Activated CD8-positive, alpha-beta memory T cell treated with anti-CD3 and anti-CD28 coated beads for 1 hour (primary cell): ENCODE data around the gene FMNL1.

Experiments
- DNase-seq, 2 donors: peaks; one replicate each; pipeline ENCODE4 v3.0.0-alpha.2; 2020; ENCODE audit warnings: low read depth in 1 of 2; ENCODE audit errors: extremely low read depth in 1 of 2

Gene FMNL1

DNA sequence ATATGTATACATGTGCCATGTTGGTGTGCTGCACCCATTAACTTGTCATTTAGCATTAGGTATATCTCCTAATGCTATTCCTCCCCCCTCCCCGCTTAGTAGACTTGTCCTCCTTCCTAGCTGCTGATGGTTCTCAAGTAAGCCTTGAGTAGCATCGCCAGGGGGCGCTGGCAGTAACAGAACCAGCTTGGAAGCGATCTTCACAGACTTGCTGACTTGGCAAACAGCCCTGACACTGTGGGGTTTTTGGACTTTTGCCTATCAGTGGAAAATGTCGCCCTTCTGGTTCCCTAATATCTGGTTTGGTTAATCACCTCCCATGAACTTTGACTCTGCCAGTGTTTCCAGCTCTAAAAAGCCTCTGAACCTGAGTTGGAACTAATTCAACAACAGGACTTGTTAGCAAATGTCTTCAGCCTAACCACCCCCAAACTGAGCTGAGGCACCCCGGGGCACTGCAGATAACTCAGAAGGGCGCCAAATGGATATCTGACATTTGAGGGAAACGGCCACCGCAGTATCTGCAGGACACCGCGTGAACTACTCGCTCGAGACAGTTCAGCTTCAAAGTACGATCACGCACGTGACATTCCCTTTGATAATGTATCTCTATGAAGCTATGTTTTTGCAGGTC, 55.6 kb downstream of the FMNL1 start:
- DNase-seq = peak; percentile 74 to 85

DNA sequence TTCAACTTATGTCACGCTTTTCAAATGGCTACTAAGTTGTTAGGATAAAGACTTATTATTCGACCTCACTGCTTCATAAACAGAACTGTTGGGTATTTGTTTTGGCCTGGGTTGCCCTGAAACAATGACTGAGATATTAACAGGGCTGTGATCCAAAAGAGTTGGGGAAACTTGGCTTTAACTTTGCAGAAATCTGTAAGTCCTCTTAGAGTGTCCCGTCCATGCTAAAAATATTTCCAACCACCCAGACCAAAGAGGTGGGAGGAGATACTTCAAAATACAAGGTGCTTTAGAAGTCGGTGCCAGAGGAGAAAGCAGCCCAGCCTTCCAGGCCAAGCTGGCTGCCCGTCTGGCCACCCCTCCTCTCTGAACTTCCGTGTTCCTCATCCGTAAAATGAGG, 56.3 kb downstream of the FMNL1 start:
- no peak for DNase-seq

DNA sequence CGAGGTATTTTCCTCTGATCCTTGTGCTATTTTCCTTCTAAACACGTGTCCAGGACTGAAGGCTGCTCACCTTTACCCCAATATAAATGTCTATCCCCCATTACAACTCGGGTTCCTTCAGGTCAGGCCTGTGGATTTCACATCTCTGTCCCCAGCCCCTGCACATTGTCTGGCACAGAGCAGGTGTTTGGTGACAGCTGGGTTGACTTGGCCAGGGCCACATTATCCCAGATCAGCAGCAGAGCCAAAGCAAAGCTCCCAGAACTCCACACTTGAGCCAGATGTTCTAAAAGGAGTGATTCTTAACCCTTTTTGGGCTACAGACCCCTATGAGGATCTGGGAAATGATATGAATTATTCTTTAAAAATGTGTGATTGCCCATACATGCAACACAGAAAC, 58.2 kb downstream of the FMNL1 start:
- no peak for DNase-seq

DNA sequence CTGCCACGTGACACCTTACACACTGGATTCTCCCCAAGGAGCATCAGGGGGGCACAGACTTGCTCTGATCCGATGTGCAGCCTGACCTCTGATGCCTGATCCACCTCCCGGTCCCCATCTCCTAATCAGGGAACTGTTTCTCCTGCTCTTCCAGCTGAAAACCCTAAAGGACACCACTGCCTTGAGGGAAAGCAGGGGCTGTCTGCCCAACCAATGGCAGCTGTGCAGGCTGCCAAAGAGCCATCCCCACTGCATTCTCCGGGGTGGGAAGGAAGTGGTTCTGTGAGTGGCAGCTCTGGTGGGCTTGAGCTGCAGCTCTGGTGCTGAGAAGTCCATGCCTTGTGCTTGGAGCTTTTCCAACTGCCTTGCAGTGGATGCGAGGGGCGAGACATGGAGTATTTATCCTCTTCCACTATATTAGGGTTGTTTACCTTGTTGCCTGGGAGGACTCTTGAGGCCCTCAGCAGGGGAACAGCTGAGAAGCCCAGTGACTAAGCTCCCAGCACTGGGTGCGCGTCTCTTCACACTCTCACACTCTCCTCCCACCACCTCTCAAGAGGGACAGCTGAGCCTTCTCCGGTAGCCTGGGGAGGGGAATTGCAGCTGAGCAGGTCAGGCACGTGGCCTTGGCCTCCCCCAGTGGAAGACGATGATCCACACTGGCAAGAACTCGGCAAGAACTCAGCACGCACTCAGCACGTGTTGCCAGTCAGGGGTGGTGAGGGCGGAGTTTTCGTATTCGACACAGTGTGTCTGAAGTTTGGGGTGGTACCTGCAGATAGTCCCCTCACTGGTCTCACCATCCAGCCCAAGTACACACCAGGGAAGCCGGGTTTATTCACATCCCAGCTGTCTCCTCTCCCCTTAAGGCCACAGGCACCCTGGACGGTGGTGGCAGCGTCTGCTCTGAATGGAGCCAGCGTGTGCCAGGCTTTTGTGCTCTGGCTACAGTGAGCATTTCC, 61.3 kb downstream of the FMNL1 start:
- DNase-seq = no peak

DNA sequence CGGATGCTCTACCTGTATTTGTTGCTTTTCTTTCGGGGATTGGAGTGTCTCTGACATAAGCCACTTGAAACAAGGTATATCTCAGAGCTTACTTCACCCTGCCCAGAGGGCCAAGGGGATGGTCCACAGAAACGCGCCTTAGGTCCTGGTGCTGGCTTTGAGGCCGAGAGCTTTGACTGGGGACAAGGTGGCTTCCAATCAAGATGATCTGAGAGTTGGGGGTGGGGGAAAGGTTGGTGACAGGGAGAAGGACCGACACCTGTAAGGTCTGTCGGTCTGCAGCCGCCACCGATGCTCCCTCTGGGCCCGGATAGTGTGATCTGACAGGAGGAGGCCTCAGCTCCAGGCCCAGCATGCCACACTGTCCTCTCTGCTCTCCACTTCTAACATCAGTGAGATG, 62.0 kb downstream of the FMNL1 start:
- no peak for DNase-seq

DNA sequence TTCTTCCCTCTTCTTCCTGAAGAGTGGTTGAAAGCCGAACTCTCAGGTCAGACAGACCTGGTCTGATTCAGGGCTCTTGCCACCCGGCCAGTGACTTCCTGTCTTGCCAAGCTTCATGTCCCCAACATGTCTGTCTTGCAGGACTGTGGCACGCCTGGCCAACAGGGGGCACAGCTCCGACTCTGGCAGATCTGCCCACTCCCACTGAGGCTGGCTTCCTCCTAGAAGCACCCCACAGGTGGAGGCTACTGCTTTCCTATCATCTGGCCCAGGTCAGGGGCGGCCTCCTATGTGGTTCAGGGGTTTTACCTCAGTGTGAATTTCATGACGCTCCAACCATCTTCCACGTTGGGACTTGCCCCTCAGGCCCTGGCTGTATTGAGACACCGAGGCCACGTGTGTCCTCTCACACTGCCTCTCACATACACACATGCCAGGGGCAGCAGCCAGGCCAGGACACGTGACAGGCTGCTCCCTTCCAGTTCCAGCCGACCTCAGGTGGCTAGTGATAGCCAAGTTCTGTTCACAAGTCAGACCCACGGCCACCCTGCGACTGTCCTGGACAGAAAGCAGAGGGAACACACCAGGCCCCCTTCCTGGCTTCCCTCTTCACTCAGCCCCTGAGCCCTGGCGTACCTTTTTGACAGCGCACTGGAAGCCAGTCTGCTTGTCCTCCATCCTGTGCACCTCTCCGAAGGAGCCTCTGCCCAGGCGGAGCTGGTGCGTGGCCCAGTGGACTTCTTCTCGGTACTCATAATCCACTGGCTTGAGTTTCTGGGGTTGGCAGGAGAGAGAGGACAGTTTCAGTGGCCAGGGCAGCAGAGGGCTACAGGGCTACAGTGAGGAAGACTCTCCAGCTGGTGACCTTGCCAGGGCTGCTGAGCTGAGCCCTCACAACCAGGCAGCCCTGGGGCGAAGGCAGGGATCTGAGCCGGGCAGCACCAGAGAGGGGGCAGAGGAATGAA, 62.8 kb downstream of the FMNL1 start:
- DNase-seq = no peak

DNA sequence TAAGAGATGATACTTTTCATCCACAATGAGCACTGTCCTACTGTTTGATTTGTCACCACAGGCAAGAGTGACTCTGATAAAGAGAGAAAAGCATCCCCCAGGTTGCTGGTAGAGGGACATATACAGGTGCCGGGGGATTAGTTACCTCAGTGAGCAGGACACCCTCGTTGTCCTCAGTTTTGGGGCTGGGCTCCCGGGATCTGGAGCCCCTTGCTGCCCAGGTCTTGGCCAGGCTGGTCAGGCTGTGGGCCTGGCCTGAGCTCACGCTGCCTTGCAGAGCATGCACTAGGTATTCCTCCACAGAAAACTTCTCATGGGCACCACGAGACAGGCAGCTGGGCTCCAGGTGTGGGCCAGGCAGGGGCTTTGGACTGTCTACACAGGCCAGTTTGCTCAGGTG, 64.6 kb downstream of the FMNL1 start:
- no peak for DNase-seq

DNA sequence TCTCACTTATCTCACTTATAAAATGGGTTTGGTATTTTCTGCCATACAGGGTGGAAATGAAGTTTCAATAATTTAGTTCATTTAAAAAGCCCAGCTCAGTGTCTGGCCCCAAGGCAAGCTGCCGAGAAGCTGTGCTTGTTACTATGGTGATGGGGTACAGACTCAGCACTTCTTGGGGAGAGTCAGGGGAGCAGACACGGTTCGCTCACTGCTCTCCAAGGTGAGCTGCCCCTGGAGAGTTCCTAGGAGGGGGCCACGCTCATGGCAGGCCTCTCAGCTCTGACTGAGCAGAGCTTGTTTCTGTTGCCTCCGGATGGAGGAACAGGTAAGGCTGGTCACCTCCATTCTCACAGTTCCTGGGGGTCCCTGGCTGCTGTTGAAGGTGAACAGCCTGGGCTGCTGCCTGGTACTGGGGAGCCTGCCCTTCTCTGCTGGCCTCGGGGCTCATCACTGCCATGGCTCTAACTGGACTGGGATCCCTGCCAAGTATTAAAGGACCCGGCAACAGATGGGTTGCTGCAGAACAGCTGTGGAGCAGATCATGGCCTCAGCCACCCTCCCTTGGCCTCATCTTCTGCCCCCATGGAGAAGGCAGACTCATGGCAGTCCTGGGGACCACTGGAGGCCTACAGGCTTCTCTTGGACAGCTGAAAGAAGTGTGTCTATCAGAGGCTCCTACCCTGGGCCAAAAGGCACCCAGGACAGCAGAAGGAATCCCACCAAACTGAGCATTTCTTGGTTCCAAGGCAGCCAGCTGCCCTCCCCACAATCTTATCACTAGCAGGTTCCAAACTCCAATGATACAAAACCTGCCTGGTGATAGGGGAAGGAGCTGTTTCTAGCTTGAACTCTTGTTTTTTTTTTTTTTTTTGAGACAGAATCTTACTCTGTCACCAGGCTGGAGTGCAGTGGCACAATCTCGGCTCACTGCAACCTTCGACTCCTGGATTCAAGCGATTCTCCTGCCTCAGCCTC, 66.1 kb downstream of the FMNL1 start:
- no peak for DNase-seq

DNA sequence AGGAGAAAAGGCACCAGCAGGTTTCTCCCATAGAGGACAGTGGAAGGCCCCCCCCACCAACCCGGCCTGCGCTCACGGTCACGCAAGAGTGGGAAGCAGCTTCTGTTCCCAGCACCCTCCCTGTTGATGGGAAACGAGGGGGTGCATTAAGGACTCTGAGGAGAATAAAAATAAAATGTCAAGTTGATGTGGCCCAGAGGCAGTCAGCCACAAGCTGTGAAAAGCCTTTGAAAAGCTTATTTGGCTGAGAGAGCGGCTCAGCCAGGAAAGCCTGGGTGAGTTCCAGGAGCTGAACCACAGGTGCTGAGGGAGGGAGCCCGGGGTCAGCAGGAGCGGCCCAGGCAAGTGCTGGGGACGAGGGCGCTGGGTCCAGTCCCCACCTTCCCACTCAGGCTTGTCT, 67.1 kb downstream of the FMNL1 start:
- no peak for DNase-seq

DNA sequence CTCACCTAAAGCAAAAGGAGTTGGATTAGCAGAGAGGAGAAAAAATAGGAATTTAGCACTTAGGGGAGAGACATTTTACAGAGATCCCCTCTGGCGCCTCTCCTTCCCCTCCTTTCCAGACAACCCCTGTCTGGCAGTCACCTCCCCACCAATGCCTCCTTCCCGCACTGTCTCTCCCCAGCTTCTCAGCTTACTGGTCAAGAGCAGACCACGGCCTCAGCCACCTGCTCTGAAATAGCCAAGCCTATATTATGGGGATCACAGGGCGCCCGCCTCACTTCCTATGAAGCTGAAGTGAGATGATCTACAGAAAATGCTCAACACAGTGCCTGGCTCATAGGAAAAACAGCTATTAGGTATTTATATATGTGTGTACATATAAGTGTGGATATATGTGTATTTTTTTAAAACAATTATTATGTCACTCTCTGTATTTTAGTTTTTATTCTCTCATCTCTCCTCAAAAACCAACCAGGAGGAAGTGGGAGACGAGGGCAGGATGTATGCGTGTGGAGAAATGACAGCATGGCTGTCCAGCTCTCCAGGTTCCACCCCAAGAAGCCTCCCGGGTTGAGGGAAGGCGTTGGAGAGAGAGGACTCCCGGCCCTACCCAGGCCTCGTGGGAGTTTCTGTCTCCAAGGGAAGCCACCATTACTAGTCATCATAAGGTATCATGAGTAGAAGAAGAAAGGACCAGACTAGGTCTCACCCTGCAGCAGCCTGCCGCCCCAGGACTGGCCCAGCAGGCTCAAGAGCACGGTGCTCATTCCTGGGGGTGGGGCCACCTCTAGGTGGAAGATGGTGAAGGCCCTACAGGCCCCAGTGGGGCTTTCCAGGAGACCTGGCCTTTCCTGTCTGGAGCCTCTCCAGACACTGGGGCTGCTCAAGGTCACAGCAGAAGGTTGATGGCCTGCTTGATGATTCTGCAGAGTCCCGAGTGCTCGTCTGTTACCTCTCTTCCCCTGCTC, 67.9 kb downstream of the FMNL1 start:
- DNase-seq = no peak

DNA sequence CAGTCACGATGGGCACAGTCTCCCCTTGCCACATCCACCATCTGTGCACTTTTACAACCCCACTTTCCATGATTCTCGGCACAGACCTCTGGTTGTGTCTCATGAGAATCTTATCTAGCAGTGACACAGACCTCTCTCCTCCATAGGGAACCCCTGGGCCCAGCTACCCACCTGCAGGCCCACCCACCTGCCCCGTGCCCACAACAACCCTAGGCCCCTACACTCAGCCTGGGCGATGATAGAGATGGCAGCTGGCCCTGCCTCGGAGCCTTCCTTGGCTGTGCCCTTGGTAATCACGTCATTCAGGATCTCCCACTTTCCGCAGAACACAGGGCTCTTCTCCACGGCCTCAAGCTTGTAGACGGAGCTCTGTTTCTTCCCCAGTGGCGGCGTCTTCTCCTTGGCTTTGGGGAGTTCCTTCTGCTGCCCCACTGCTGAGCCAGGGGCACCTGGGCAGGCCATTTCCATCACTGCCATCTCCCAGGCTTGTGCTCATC, 68.6 kb downstream of the FMNL1 start:
- no peak for DNase-seq

DNA sequence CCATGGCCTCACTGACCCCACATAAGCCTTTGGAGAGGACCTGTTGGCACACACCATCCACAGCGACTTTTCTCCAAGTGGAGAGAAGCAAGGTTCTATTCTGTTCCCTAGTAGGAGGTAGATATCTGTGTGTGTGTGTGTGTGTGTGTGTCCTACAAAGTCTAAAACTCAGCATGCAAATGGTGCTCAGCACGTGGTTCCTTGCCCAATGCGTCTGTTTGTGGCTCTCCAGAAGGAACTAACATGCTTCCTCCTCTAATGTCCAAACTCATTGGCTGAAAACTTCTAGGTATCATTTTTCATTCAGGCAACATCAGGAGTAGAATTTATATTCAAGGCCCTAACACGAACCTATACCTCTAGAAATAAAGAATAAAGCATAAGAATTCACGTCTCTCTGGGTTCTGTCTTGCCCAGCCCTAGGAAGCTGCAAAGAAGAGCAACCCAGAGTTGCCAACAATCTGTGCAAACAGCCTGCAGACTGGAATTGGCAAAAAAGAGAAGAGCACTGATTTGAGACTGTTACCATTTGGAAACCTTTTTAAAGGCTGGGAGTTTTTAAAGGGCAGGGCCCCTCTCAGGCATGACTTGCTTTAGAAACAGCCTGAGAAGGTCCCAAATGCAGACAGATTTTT, 69.6 kb downstream of the FMNL1 start:
- DNase-seq = no peak

DNA sequence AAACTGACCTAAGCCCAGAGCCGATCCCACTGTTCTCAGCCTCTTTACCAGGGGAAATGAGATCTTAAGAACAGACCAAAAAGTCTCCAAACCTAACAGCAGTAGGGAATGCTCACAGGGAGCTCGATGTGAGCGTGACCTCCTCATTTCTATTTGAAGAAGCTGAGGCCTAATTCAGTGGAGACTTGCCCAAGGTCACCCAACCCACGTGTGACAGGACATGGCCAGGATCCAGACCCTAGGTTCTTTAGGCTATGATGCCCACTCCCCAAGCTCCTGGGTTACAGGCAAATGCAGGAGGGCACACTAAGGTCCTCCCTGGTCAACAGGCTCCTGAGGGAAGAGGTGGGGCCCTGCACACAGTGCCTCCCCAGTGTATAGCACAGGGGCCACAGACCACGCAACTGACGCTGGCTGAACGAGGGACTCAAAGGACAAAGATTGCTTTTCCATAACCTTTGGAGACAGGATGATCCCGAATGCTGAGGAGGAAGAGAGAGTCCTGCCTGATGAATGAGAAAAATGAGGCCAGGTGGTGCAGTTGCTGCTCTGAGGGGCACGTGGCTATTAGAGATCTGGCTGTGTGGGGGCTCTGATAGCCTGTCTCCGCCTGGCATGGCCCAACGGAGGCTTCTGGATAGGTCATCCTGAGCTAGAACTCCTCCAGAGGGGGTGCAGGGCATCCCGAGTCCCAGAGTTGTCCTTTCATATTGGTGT, 71.2 kb downstream of the FMNL1 start:
- DNase-seq = no peak

DNA sequence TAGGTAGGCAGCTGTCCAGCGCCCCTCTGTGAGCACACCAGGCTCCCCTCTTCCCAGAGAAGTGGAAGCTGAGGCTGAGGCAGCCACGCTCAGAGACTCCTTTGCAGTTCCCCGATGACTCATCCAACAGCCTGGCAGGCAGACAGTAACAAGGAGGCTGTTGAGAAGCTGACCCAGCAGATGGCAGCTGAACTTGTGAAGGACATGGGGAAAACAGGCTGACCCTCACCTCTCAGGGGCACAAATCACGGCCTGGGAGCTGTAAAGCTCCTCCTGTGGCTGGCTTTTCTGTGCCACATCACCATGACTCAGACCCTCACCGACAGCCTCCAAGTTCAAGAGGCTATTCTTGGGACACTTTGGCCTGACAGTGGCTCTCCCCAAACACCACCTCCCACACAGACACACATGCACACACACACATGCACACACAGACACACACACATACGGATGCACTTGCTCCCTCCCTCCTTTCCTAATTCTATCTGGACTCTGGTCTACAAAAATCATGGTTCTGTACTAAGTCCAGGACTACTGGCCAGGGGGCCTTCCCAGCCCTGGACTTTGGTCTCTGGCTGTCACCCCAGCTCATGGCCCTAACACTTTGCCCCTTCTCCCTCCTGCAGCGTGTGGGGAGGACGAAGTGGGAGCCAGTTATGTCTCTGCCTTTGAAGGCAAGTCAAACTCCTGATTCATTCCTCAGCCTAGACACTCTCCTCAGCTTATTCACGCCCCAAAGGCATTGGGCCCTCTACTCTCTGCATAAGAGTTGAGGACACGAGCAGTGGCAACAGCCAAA, 71.9 kb downstream of the FMNL1 start:
- no peak for DNase-seq

DNA sequence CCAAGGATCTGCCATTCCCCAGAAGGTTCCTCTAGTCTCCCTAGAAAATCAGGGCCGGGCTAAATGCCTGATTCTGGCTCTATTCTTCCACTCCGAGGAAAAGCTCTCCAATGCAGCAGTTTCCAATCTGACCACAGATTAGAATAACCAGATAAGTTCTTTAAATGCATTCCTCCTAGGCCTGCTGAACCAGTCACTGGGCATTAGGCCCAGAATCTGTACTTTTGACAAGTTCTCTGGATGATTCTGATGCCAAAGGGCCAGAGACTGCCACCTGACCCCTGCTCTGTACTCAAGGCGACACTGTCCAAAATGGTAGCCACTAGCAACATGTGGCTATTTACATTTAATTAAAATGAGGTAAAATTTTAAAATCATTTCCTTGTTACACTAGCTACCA, 72.8 kb downstream of the FMNL1 start:
- DNase-seq = no peak

DNA sequence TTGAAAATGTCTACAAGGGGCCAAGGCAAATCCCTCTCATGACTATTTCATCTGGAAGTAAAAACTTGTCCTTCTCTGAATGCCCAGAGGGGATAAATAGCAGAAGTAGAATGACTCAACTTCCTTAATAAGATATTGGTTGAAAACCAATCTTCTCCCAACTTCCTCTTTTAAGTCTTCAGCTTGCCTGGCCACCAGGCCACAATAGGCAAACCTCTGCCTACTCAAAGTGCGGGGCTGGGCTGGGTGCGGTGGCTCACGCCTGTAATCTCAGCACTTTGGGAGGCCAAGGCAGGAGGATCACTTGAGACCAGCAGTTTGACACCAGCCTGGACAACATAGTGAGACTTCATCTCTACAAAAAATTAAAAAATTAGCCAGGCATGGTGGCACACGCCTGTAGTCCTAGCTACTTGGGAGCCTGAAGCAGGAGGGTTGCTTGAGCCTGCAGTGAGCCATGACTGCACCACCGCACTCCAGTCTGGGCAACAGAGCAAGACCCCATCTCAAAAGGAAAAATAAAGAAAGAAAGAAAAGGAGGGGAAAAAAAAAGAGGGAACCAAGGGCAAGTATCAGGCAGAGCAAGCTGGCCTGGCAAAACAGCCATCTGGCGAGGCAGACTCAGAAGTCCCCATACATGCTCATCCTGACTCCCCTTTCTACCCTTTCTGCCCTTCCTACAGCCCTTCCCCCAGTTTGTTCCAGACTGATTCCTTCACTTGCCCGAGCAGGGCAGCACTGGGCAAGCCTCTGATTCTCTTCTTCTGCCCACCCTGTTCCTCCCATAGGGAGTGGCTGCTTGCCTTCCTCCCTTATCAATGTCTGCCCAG, 74.5 kb downstream of the FMNL1 start:
- no peak for DNase-seq
